HCT116 (cell line): ENCODE measurements around the gene TROAP. TPM values are rescaled to one million over a fixed set of nuclear protein-coding genes. Genes with fewer than 3 reads are reported as not detected.

Source experiments
- ATAC-seq: fragments of 200-7000 bp; cut with Tn5 transposase; 2 replicates; pipeline ENCODE4 v1.9.1; 2020; ENCODE audit warnings: mild to moderate bottlenecking, moderate library complexity
- BruUV-seq: library from RNA; stranded (reverse); fragments of 400-500 nt; replicated peaks from 2 replicates; lab custom pipeline; 2021; lab: Mats Ljungman, UMichigan
- CTCF ChIA-PET: fragments of 300-600 bp; sonication (Branson Sonifier 250); formaldehyde crosslinking; loops from one replicate; lab custom pipeline; 2021; ENCODE audit warnings: antibody characterized with exemption; lab: Charles Lee
- POLR2A ChIA-PET: fragments of 300-600, 350-600 bp; sonication (Branson Sonifier 250); formaldehyde crosslinking; loops from one replicate; lab custom pipeline; 2021; ENCODE audit warnings: antibody characterized with exemption; lab: Charles Lee
- RAD21 ChIA-PET, 2 experiments: fragments of 300-600 bp; sonication (Branson Sonifier 250); formaldehyde crosslinking; loops; one replicate each; lab custom pipeline; 2023; ENCODE audit warnings: low total read pairs in 2 of 2; ENCODE audit not compliant: uncharacterized antibody in 2 of 2, unreplicated experiment in 2 of 2, low non-redundant PET in 1 of 2; lab: Charles Lee
- DNase-seq: peaks from one replicate; pipeline ENCODE4 v3.0.0-alpha.2; 2010; ENCODE audit warnings: low read depth, low spot score
- H2AFZ ChIP-seq: fragments of 200-600 bp; shearing (Covaris generic), sonication (generic); 2 replicates; pipeline ENCODE4 v1.6.1; 2017; ENCODE audit warnings: low read depth, mixed run types, mixed read lengths, antibody characterized with exemption, low read length; ENCODE audit not compliant: poor library complexity, severe bottlenecking
- H3K27ac ChIP-seq: 2 replicates; pipeline ENCODE4 v1.5.1; 2012; ENCODE audit warnings: low read depth, low read length
- H3K27me3 ChIP-seq: fragments of 200-600 bp; sonication (generic); 2 replicates; pipeline ENCODE4 v1.6.1; 2016; ENCODE audit warnings: mixed run types, low read length, mixed read lengths; ENCODE audit not compliant: insufficient read depth
- H3K36me3 ChIP-seq, 2 experiments: fragments of 200-500 bp in 1 of 2; fragments of 200-600 bp in 1 of 2; sonication (Bioruptor generic) in 1 of 2; sonication (generic) in 1 of 2; 2 replicates each; pipeline versions ENCODE4 v1.5.1 to v1.6.1; 2014 to 2016; ENCODE audit warnings: low read length in 2 of 2, inconsistent platforms in 1 of 2, mixed read lengths in 1 of 2, mixed run types in 1 of 2; ENCODE audit not compliant: insufficient read depth in 2 of 2, control insufficient read depth in 1 of 2
- H3K4me1 ChIP-seq, 2 experiments: fragments of 200-600 bp in 1 of 2; sonication (generic) in 1 of 2; 2 replicates each; pipeline versions ENCODE4 v1.5.1 to v1.6.1; 2012 to 2017; ENCODE audit warnings: low read length in 2 of 2, inconsistent platforms in 1 of 2, mild to moderate bottlenecking in 1 of 2, mixed read lengths in 1 of 2, mixed run types in 1 of 2, moderate library complexity in 1 of 2; ENCODE audit not compliant: insufficient read depth in 2 of 2, control insufficient read depth in 1 of 2
- H3K4me2 ChIP-seq: fragments of 200-600 bp; sonication (generic); 2 replicates; pipeline ENCODE4 v1.6.1; 2017; ENCODE audit warnings: mixed run types, low read length, mixed read lengths
- H3K4me3 ChIP-seq, 2 experiments: fragments of 200-600 bp in 1 of 2; sonication (generic) in 1 of 2; replicated peaks in 1 of 2; 2 replicates each; pipeline ENCODE4 v1.5.1; 2011 to 2016; ENCODE audit warnings: low read length in 2 of 2, control low read depth in 1 of 2, low read depth in 1 of 2, mild to moderate bottlenecking in 1 of 2, mixed read lengths in 1 of 2, mixed run types in 1 of 2
- H3K79me2 ChIP-seq: fragments of 200-600 bp; sonication (generic); 2 replicates; pipeline ENCODE4 v1.6.1; 2017; ENCODE audit warnings: mild to moderate bottlenecking, mixed run types, low read length, moderate library complexity, mixed read lengths; ENCODE audit not compliant: insufficient read depth
- H3K9ac ChIP-seq: fragments of 200-600 bp; sonication (generic); 2 replicates; pipeline ENCODE4 v1.6.1; 2016; ENCODE audit warnings: low read length, mixed read lengths
- H3K9me2 ChIP-seq: fragments of 200-600 bp; sonication (generic), shearing (Covaris generic); 2 replicates; pipeline ENCODE4 v1.6.1; 2017; ENCODE audit warnings: mixed run types, mild to moderate bottlenecking, moderate library complexity; ENCODE audit not compliant: insufficient read depth
- H3K9me3 ChIP-seq, 2 experiments: fragments of 200-500 bp in 1 of 2; fragments of 200-600 bp in 1 of 2; sonication (Bioruptor generic) in 1 of 2; sonication (generic) in 1 of 2; 2 replicates each; pipeline ENCODE4 v1.6.1; 2014 to 2017; ENCODE audit warnings: low read length in 2 of 2, mixed read lengths in 2 of 2, inconsistent platforms in 1 of 2, low read depth in 1 of 2, mild to moderate bottlenecking in 1 of 2, mixed run types in 1 of 2, moderate library complexity in 1 of 2; ENCODE audit not compliant: control insufficient read depth in 1 of 2, insufficient read depth in 1 of 2
- H4K20me1 ChIP-seq: fragments of 200-600 bp; sonication (generic), shearing (Covaris generic); 2 replicates; pipeline ENCODE4 v1.6.1; 2017; ENCODE audit warnings: mixed run types, mild to moderate bottlenecking, moderate library complexity; ENCODE audit not compliant: insufficient read depth
- RAD21 ChIP-seq: IDR thresholded peaks from 2 replicates; pipeline ENCODE4 v1.6.1; 2012; ENCODE audit warnings: low read depth, mild to moderate bottlenecking
- SIN3A ChIP-seq: IDR thresholded peaks from 2 replicates; pipeline ENCODE4 v1.6.1; 2012; ENCODE audit warnings: low read depth
- TCF7L2 ChIP-seq: IDR thresholded peaks from 2 replicates; pipeline ENCODE4 v1.7.0; 2011; ENCODE audit warnings: borderline replicate concordance, inconsistent platforms; ENCODE audit not compliant: insufficient read depth, insufficient read length; ENCODE audit errors: extremely low read depth
- ZNF274 ChIP-seq: fragments of 200-500 bp; sonication (Bioruptor generic); IDR thresholded peaks from 2 replicates; pipeline ENCODE4 v1.6.1; 2014; ENCODE audit warnings: mild to moderate bottlenecking, low read depth, low read length, inconsistent platforms
- intact Hi-C: fragments of 100-400 bp; cut with micrococcal nuclease; formaldehyde crosslinking; loops from 2 replicates; pipeline ENCODE4 v1.10.0; 2022
- total RNA-seq: library from RNA; stranded (reverse); gene quantifications from one replicate; pipeline ENCODE4 v1.2.1, GENCODE V29; 2021; ENCODE audit not compliant: unreplicated experiment
- TF ChIP-seq, protein P1 (sequence below), 3 experiments: fragments of 200-600 bp in 1 of 3; sonication (generic) in 1 of 3; IDR thresholded peaks in 2 of 3; conservative IDR thresholded peaks in 1 of 3; 2 replicates each; pipeline ENCODE4 v1.5.1; 2012 to 2017; ENCODE audit warnings: low read depth in 2 of 3, low read length in 2 of 3, antibody characterized with exemption in 1 of 3, borderline replicate concordance in 1 of 3, control low read depth in 1 of 3, mild to moderate bottlenecking in 1 of 3, mixed read lengths in 1 of 3, mixed run types in 1 of 3, moderate library complexity in 1 of 3; ENCODE audit not compliant: insufficient read depth in 1 of 3
- TF ChIP-seq, protein P2 (sequence below): IDR thresholded peaks from 2 replicates; pipeline ENCODE4 v1.6.1; 2011; ENCODE audit warnings: mild to moderate bottlenecking, low read length, moderate library complexity; ENCODE audit not compliant: insufficient replicate concordance; ENCODE audit errors: extremely low read depth

The TROAP gene
- total RNA-seq, 1 experiment from 2014 or later = 99.1 TPM

DNA sequence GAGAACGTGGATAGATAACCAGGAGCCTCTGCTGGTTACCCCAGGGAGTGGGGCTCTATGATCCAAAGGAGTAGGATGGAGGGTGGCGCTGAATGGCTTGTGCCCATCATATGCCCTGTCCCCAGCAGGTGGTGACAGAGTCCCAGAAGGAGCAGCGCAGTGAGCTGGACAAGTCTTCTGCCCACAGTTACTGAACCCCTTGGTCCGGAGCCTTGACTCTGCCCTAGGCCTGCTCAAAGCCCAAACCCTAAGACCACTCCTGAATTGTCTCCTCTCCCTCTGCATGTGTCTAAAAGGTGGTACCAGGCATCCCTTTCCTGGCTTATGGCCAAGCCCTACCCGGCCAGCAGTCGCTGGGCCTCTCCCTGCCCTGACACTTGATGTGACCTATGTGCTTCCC, 24.9 kb upstream of the TROAP start:
- POLR2A ChIA-PET = no interaction called here

More for the DNA sequence above, 24.9 kb upstream of the TROAP start:
- intact Hi-C loops = loop anchor here (2.0 kb wide), 2 partner anchors 45 to 217 kb away; no protein-coding TSS in a partner anchor
- Histone ChIP-seq H3K4me3 (peak overlapping the region; percentile 39 to 47; a peak in 3 of 4 replicates), H3K36me3 (no peaks in the 10 kb centered on the region), H2AFZ (peak overlapping the region; percentile 48), H4K20me1 (no peaks in the 10 kb centered on the region), H3K27me3 (no peaks in the 10 kb centered on the region), H3K4me2 (peak overlapping the region; percentile 87), H3K27ac (no peak overlapping the region), H3K79me2 (no peaks in the 10 kb centered on the region), H3K9me3 (no peaks in the 10 kb centered on the region), H3K4me1 (peaks cover 10 to 31% of the 10 kb centered on the region in 2 experiments; a peak in 3 of 4 replicates), H3K9me2 (no peaks in the 10 kb centered on the region), H3K9ac (peak overlapping the region; percentile 32; the same call in 1 of the 2 replicates)
- no peak for DNase-seq
- BruUV-seq = no TSS peak
- ChIA-PET RAD21 (interaction anchor here in 1 of 2 experiments (1.5 kb wide), 1 partner anchor 24 kb away, joined by 3 read pairs; no protein-coding TSS in a partner anchor), CTCF (interaction anchor here (0.7 to 3.2 kb wide), 12 partner anchors 9 to 325 kb away, joined by 3 to 25 read pairs (median 8); partner anchors contain the start of genes C1QL4, DNAJC22, PRPF40B and TROAP)
- peak; percentile 56 for ATAC-seq
- TF ChIP-seq RAD21 (peak; percentile 67), SIN3A (no peak), ZNF274 (no peak), TCF7L2 (no peak)
- TF ChIP-seq, protein P1, sequence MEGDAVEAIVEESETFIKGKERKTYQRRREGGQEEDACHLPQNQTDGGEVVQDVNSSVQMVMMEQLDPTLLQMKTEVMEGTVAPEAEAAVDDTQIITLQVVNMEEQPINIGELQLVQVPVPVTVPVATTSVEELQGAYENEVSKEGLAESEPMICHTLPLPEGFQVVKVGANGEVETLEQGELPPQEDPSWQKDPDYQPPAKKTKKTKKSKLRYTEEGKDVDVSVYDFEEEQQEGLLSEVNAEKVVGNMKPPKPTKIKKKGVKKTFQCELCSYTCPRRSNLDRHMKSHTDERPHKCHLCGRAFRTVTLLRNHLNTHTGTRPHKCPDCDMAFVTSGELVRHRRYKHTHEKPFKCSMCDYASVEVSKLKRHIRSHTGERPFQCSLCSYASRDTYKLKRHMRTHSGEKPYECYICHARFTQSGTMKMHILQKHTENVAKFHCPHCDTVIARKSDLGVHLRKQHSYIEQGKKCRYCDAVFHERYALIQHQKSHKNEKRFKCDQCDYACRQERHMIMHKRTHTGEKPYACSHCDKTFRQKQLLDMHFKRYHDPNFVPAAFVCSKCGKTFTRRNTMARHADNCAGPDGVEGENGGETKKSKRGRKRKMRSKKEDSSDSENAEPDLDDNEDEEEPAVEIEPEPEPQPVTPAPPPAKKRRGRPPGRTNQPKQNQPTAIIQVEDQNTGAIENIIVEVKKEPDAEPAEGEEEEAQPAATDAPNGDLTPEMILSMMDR (IDR thresholded peaks at IDR 0.05 in 2 of 3, conservative IDR thresholded peaks at IDR 0.05 in 1 of 3; ENCODE audit: borderline replicate concordance in 1 of 3, insufficient read depth in 1 of 3, low read depth in 2 of 3, low read length in 2 of 3) = peak; percentile 35 to 53 (median 37); a peak in 5 of 6 replicates
- TF ChIP-seq, protein P2, sequence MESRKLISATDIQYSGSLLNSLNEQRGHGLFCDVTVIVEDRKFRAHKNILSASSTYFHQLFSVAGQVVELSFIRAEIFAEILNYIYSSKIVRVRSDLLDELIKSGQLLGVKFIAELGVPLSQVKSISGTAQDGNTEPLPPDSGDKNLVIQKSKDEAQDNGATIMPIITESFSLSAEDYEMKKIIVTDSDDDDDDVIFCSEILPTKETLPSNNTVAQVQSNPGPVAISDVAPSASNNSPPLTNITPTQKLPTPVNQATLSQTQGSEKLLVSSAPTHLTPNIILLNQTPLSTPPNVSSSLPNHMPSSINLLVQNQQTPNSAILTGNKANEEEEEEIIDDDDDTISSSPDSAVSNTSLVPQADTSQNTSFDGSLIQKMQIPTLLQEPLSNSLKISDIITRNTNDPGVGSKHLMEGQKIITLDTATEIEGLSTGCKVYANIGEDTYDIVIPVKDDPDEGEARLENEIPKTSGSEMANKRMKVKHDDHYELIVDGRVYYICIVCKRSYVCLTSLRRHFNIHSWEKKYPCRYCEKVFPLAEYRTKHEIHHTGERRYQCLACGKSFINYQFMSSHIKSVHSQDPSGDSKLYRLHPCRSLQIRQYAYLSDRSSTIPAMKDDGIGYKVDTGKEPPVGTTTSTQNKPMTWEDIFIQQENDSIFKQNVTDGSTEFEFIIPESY = no peak
